BLaER1 treated with 17β-estradiol and CSF1 and Interleukin-3, amounts not matched to agents 10 nM and 100 nM (cell line): Measurements from ENCODE around the gene APOBEC3F.
"Not testable (repeated sequence)": the region's sequence is repeated elsewhere in the genome, so short reads cannot be mapped to it uniquely, and the experiment has no call there.

Experiments
- H3K27ac ChIP-seq, 11 experiments: shearing (Covaris generic); formaldehyde crosslinking; 2 replicates each; pipeline ENCODE4 v1.8.1; 2022
- H3K27me3 ChIP-seq, 11 experiments: shearing (Covaris generic); formaldehyde crosslinking; 2 replicates each; pipeline ENCODE4 v1.8.1; 2022
- H3K36me3 ChIP-seq, 11 experiments: shearing (Covaris generic); formaldehyde crosslinking; 2 replicates each; pipeline ENCODE4 v1.8.1; 2022
- H3K4me1 ChIP-seq, 10 experiments: shearing (Covaris generic); formaldehyde crosslinking; 2 replicates each; pipeline ENCODE4 v1.8.1; 2022
- H3K4me2 ChIP-seq, 11 experiments: shearing (Covaris generic); formaldehyde crosslinking; 2 replicates each; pipeline ENCODE4 v1.8.1; 2022
- H3K4me3 ChIP-seq, 10 experiments: shearing (Covaris generic); formaldehyde crosslinking; 2 replicates each; pipeline ENCODE4 v1.8.1; 2022
- H3K9ac ChIP-seq, 11 experiments: shearing (Covaris generic); formaldehyde crosslinking; 2 replicates each; pipeline ENCODE4 v1.8.1; 2022
- H3K9me3 ChIP-seq, 11 experiments: shearing (Covaris generic); formaldehyde crosslinking; replicated peaks in 1 of 11; 2 replicates each; pipeline ENCODE4 v1.8.1; 2022
- H4K20me1 ChIP-seq, 11 experiments: shearing (Covaris generic); formaldehyde crosslinking; 2 replicates each; pipeline ENCODE4 v1.8.1; 2022
- Cebpa-rat ChIP-seq, 11 experiments: shearing (Covaris generic); IDR thresholded peaks; 2 replicates each; pipeline ENCODE4 v1.8.1; 2022

APOBEC3F gene

DNA sequence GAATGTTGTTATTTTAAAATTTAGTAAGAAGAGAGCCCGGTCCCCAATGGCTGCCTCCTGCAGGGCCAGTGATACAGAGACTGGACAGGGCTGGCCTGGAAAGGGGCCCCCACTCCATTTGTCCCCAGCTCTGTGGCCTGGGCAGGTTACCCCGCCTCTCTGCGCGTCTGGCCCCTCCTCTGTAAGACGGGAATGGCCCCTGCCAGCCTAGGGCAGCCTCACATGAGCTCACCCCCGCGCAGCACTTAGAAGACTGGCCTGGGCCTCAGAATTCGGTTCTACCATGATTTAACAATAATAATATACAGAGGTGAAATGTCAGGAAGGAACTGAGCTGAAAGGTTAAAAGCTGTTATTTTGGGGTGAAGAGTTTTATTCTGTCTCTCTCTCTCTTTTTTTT is 37.7 kb downstream of the APOBEC3F start:
- peak overlapping the region in 9 of 10 experiments; percentile 58 to 83 (median 74); a peak in 16 of 20 replicates for H3K4me3 ChIP-seq

DNA sequence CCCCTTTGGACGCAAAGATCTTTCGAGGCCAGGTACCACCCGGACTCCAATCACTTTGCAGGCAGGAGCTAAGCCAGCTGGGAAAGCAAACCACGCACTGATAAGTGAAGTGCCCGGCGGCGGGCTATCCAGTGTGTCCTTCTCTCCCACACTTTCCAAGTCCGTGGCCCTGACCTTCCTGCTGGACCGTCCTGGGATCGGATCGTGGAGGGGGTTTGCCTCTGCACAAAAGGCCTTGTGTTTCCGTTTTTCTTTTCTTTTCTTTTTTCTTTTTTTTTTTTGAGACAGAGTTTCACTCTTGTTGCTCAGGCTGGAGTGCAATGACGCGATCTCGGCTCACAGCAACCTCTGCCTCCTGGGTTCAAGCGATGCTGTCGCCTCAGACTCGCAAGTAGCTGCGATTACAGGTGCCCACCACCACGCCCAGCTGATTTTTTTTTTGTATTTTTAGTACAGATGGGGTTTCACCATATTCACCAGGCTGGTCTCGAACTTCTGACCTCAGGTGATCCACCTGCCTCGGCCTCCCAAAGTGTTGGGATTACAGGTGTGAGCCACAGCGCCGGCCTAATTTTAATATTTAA is 38.5 kb downstream of the APOBEC3F start:
- Histone ChIP-seq H3K4me1 (peaks cover 13 to 51% (median 33%) of the 10 kb centered on the region in 10 experiments), H4K20me1 (0 out of 22 replicates have a peak, but pooled peaks cover 0 to 10% (median 0%) of the 10 kb centered on the region in 11 experiments), H3K36me3 (peaks cover 6 to 32% (median 14%) of the 10 kb centered on the region in 11 experiments; a peak in 15 of 22 replicates)
- H3K9me3 ChIP-seq, H3K4me2 ChIP-seq, H3K9ac ChIP-seq, H3K27ac ChIP-seq, H3K27me3 ChIP-seq, H3K4me3 ChIP-seq: not testable (repeated sequence)

More for the DNA sequence above, 37.7 kb downstream of the APOBEC3F start:
- TF ChIP-seq Cebpa-rat (IDR thresholded peaks at IDR 0.05) = no peak
- Histone ChIP-seq H3K27me3 (no peaks in the 10 kb centered on the region), H3K36me3 (peaks cover 6 to 29% (median 14%) of the 10 kb centered on the region in 11 experiments; a peak in 15 of 22 replicates), H4K20me1 (0 out of 22 replicates have a peak, but pooled peaks cover 0 to 10% (median 0%) of the 10 kb centered on the region in 11 experiments), H3K9ac (peak overlapping the region in 10 of 11 experiments; percentile 38 to 87 (median 83); a peak in 12 of 22 replicates), H3K9me3 (no peaks in the 10 kb centered on the region), H3K4me2 (peak overlapping the region; percentile 89 to 98 (median 92)), H3K4me1 (peaks cover 14 to 54% (median 38%) of the 10 kb centered on the region in 10 experiments), H3K27ac (peak overlapping the region in 9 of 11 experiments; percentile 33 to 87 (median 84); a peak in 10 of 22 replicates)

DNA sequence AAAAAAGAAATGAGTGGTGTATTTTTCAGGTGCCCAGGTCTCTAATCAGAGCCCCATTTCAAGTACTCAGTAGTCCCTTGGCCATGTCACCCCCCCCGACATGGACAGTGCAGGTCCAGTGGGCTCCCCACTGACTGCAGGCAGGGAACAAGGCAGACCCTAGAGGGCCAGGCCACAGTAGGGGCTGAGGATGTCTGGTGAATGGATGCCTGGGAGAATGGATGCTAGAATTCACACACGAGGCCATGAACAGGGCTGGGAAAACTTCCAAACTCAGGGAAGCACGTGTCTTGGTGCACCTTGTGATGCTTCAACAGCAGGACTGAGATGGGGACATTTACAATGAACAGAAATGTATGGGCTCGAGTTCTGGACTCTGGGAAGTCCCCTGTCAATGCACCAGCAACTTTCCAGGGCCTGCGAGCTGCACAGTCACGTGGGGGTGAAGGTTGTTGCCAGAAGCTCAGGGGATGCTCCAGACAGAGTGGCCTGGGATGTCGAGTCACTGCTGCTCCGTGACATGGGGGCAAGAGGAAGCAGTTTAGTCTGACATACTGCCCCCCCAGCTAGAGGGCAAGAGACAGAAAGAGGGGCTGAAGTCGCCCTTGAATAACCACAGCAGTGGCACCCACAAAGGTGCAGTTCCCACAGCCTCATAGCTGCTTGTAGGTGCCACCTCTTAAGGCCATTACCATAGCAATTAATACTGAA is 39.5 kb downstream of the APOBEC3F start:
- Histone ChIP-seq H3K9ac (no peak overlapping the region), H4K20me1 (0 out of 22 replicates have a peak, but pooled peaks cover 0 to 10% (median 0%) of the 10 kb centered on the region in 11 experiments)

DNA sequence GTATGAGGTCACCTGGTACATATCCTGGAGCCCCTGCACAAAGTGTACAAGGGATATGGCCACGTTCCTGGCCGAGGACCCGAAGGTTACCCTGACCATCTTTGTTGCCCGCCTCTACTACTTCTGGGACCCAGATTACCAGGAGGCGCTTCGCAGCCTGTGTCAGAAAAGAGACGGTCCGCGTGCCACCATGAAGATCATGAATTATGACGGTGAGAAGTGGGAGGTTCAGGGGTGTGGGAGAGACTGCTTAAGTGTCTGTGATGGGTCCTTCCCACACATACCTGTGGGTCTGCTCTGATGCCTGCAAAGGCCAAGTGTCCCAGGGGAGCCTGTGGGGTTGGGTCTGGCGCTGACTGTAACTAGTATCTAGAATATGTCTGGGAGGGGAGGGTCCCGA is 40.4 kb downstream of the APOBEC3F start:
- Histone ChIP-seq H3K27ac (no peak overlapping the region), H3K9me3 (no peaks in the 10 kb centered on the region), H3K36me3 (peaks cover 6 to 40% (median 14%) of the 10 kb centered on the region in 11 experiments; a peak in 16 of 22 replicates), H3K27me3 (no peaks in the 10 kb centered on the region), H3K9ac (0 out of 22 replicates have a peak overlapping the region, but pooled peaks of 2 of the 11 experiments have one; percentile 19 to 32), H4K20me1 (0 out of 22 replicates have a peak, but pooled peaks cover 0 to 10% (median 0%) of the 10 kb centered on the region in 11 experiments), H3K4me1 (peaks cover 13 to 49% (median 32%) of the 10 kb centered on the region in 10 experiments), H3K4me2 (peak overlapping the region in 2 of 11 experiments; percentile 7 to 12; a peak in 2 of 22 replicates), H3K4me3 (no peak overlapping the region)
- no peak for TF ChIP-seq Cebpa-rat (IDR thresholded peaks at IDR 0.05)

More for the DNA sequence above, 39.5 kb downstream of the APOBEC3F start:
- H3K9me3 ChIP-seq = no peaks in the 10 kb centered on the region
- no peak overlapping the region for H3K4me3 ChIP-seq
- H3K36me3 ChIP-seq = peaks cover 6 to 40% (median 14%) of the 10 kb centered on the region in 11 experiments; a peak in 15 of 22 replicates
- H3K27ac ChIP-seq = no peak overlapping the region
- H3K4me2 ChIP-seq = peak overlapping the region in 2 of 11 experiments; percentile 15 to 33; a peak in 1 of 22 replicates
- no peaks in the 10 kb centered on the region for H3K27me3 ChIP-seq
- TF ChIP-seq Cebpa-rat (IDR thresholded peaks at IDR 0.05) = no peak
- H3K4me1 ChIP-seq = peaks cover 13 to 51% (median 33%) of the 10 kb centered on the region in 10 experiments

DNA sequence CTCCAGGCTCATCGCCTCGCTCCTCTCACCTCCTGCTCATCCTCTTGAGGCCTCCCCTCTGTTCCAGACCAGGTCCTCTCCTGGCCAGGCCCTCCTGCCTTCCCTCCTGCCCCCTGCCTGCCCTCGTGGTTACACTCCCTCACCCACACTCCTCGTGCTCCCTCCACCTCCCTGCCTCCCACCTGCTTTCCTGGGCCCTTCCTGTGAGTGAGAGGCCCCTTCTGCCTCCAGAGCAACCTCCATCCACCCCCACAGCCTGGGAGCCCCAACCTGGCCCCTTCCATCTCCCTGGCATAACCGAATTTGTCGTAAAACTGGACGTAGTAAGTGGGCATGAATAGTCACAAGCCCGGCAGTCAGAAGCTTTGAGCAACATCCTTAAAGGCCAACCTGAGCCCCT is 40.9 kb downstream of the APOBEC3F start:
- peak overlapping the region in 1 of 11 experiments; percentile 7; a peak in 1 of 22 replicates for H3K4me2 ChIP-seq
- H4K20me1 ChIP-seq = 0 out of 22 replicates have a peak, but pooled peaks cover 0 to 10% (median 0%) of the 10 kb centered on the region in 11 experiments
- no peaks in the 10 kb centered on the region for H3K9me3 ChIP-seq
- TF ChIP-seq Cebpa-rat (IDR thresholded peaks at IDR 0.05) = no peak
- no peak overlapping the region for H3K27ac ChIP-seq
- H3K9ac ChIP-seq = peak overlapping the region in 2 of 11 experiments; percentile 19 to 32; a peak in 1 of 22 replicates
- no peaks in the 10 kb centered on the region for H3K27me3 ChIP-seq
- no peak overlapping the region for H3K4me3 ChIP-seq
- H3K4me1 ChIP-seq = peaks cover 13 to 43% (median 27%) of the 10 kb centered on the region in 10 experiments
- H3K36me3 ChIP-seq = peaks cover 6 to 40% (median 14%) of the 10 kb centered on the region in 11 experiments; a peak in 16 of 22 replicates

DNA sequence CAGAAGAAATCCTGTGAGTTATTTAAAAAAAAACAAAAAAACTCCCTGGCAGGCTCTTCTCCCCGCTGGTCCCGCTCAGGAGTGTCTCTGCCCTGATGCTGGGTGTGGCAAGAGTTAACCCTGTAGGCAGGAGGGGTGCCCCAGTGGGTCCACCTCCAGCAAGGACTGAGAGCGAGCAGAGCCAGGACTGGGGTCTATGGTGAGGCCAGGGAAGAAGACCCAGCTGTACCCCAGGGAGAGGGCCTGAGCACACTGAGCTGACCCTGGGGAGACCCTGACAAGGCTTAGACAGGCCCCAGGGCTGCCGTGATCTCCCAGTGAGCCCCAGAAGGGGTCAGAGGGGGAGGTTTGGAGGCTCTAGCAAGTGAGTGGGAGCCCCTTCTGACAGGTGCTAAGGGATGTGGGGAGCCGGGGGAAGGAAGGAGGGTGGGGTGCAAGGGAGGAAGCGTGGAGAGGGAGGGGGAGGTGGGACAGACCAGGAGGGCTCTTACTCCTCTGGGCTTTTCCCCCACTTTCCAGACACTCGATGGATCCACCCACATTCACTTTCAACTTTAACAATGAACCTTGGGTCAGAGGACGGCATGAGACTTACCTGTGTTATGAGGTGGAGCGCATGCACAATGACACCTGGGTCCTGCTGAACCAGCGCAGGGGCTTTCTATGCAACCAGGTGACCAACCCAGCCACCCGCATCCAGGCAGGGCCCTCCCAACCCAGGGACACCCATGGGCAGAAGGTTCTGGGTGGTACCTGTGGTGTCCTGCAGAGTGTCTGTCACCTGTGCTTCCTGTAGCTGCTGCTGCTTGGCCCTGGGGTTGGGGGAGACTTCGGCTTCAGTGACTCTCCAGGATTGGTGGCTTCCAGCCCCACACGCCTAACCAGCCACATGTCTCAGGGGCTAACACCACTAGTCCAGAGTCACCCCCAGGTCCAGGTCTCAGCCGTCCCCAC is 42.8 kb downstream of the APOBEC3F start:
- H3K4me2 ChIP-seq = peak overlapping the region in 4 of 11 experiments; percentile 6 to 32 (median 18); a peak in 4 of 22 replicates
- peaks cover 6 to 40% (median 14%) of the 10 kb centered on the region in 11 experiments; a peak in 16 of 22 replicates for H3K36me3 ChIP-seq
- H3K27me3 ChIP-seq = no peaks in the 10 kb centered on the region
- H4K20me1 ChIP-seq = 0 out of 22 replicates have a peak, but pooled peaks cover 0 to 10% (median 0%) of the 10 kb centered on the region in 11 experiments
- no peak for TF ChIP-seq Cebpa-rat (IDR thresholded peaks at IDR 0.05)
- peaks cover 3 to 36% (median 19%) of the 10 kb centered on the region in 10 experiments for H3K4me1 ChIP-seq
- no peak overlapping the region for H3K4me3 ChIP-seq
- no peak overlapping the region for H3K27ac ChIP-seq
- H3K9me3 ChIP-seq = no peaks in the 10 kb centered on the region
- no peak overlapping the region for H3K9ac ChIP-seq

- H4K20me1 ChIP-seq = 0 out of 22 replicates have a peak, but pooled peaks cover 0 to 10% (median 0%) of the 10 kb centered on the region in 11 experiments
- H3K4me3 ChIP-seq = no peak overlapping the region
- peaks cover 4 to 39% (median 14%) of the 10 kb centered on the region in 11 experiments; a peak in 16 of 22 replicates for H3K36me3 ChIP-seq
- no peak for TF ChIP-seq Cebpa-rat (IDR thresholded peaks at IDR 0.05)
- H3K9ac ChIP-seq = no peak overlapping the region
- no peak overlapping the region for H3K27ac ChIP-seq
- peaks cover 0 to 39% (median 19%) of the 10 kb centered on the region in 10 experiments; a peak in 18 of 20 replicates for H3K4me1 ChIP-seq
- H3K4me2 ChIP-seq = no peak overlapping the region
- no peaks in the 10 kb centered on the region for H3K27me3 ChIP-seq
- H3K9me3 ChIP-seq = no peaks in the 10 kb centered on the region
Observed at GRCh38 chr22:39084666-39085065, 44.0 kb downstream of the APOBEC3F start.

GRCh38 chr22:39087098-39087497 is 46.4 kb downstream of the APOBEC3F start:
- no peak overlapping the region for H3K9ac ChIP-seq
- H3K9me3 ChIP-seq = no peaks in the 10 kb centered on the region
- H4K20me1 ChIP-seq = 0 out of 22 replicates have a peak, but pooled peaks cover 0 to 2% (median 0%) of the 10 kb centered on the region in 11 experiments
- no peak overlapping the region for H3K4me2 ChIP-seq
- no peak overlapping the region for H3K27ac ChIP-seq
- H3K4me1 ChIP-seq = peaks cover 17 to 44% (median 33%) of the 10 kb centered on the region in 10 experiments
- no peaks in the 10 kb centered on the region for H3K27me3 ChIP-seq
- H3K4me3 ChIP-seq = no peak overlapping the region
- H3K36me3 ChIP-seq = peaks cover 0 to 16% (median under 1%) of the 10 kb centered on the region in 11 experiments; a peak in 8 of 22 replicates
- no peak for TF ChIP-seq Cebpa-rat (IDR thresholded peaks at IDR 0.05)
